Lower lobe of right lung (tissue), 2 donors: ENCODE measurements around the gene SARS2. TPM values are rescaled to one million over a fixed set of nuclear protein-coding genes. Genes with fewer than 3 reads are reported as not detected.

ENCODE experiments used
- ATAC-seq, 2 donors: fragments of 200-7000 bp; cut with Tn5 transposase; one replicate each; pipeline ENCODE4 v1.9.1; 2020 to 2022; ENCODE audit warnings: mild to moderate bottlenecking in 2 of 2, moderate library complexity in 2 of 2
- DNase-seq: peaks from one replicate; pipeline ENCODE4 v3.0.0-alpha.2; 2020
- H3K27ac ChIP-seq: fragments of 200-600 bp; one replicate; pipeline ENCODE4 v1.8.0; 2022
- H3K27me3 ChIP-seq: fragments of 200-600 bp; one replicate; pipeline ENCODE4 v1.8.0; 2022; ENCODE audit warnings: low read depth
- H3K36me3 ChIP-seq: fragments of 200-600 bp; one replicate; pipeline ENCODE4 v1.8.0; 2022; ENCODE audit warnings: mild to moderate bottlenecking
- H3K4me1 ChIP-seq: fragments of 200-600 bp; one replicate; pipeline ENCODE4 v1.8.0; 2022
- H3K4me3 ChIP-seq: fragments of 200-600 bp; one replicate; pipeline ENCODE4 v1.8.0; 2022; ENCODE audit warnings: mild to moderate bottlenecking
- H3K9me3 ChIP-seq: fragments of 200-600 bp; one replicate; pipeline ENCODE4 v1.8.0; 2022
- intact Hi-C: fragments of 100-400 bp; cut with DNase I; formaldehyde crosslinking; loops from one replicate; pipeline ENCODE4 v1.11.0; 2022
- total RNA-seq: library from RNA; stranded (reverse); fragmentation: NEBNext Ultra II Directional; extraction: Animal tissue kit (Norgen Biotek cat#: 25700); gene quantifications from one replicate; pipeline ENCODE4 v1.2.1, GENCODE V29; 2021
- TF ChIP-seq, protein P1 (sequence below): fragments of 200-600 bp; IDR thresholded peaks from one replicate; pipeline ENCODE4 v1.8.0; 2022; ENCODE audit warnings: antibody characterized with exemption, mild to moderate bottlenecking
- donor health status: DM: no; HTN: yes; CAD: no; lungs with severe emphysema.

The SARS2 gene
- total RNA-seq, 1 donor from 2014 or later: 21.0 TPM

DNA sequence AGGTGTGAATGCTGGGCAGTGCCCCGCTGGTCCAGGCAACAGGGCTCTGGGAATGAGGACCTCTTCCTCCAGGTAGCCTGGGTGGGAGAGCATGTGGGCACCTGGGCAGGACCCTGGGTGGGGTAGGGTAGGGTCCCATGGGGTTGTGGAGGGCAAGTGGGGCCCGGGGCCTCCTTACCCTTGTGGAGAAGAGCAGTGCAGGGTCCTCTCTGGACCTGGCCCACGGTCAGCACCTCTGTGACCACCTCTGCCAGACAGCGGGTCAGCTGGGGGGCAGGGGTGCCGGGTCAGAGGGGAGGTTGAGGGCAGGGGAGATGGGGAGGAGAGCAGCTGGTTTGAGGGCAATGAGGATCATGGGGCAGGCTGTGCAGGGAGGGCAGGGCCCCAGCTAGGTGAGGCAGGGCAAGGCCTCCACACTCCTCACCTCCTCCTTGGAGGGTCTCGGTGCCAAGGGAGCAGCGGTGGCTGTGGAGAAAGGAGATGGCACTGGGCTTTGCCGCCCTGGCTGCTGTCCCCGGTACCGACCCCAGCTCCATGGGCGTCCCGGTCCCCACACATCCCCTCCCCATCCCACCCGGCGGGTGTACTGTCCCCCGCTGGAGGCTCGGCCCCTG, 19.1 kb downstream of the SARS2 start:
- no peaks in the 10 kb centered on the region for H3K9me3 ChIP-seq
- H3K4me1 ChIP-seq: no peaks in the 10 kb centered on the region
- peak in 1 of 2 donors; percentile 7 for ATAC-seq
- TF ChIP-seq, protein P1, sequence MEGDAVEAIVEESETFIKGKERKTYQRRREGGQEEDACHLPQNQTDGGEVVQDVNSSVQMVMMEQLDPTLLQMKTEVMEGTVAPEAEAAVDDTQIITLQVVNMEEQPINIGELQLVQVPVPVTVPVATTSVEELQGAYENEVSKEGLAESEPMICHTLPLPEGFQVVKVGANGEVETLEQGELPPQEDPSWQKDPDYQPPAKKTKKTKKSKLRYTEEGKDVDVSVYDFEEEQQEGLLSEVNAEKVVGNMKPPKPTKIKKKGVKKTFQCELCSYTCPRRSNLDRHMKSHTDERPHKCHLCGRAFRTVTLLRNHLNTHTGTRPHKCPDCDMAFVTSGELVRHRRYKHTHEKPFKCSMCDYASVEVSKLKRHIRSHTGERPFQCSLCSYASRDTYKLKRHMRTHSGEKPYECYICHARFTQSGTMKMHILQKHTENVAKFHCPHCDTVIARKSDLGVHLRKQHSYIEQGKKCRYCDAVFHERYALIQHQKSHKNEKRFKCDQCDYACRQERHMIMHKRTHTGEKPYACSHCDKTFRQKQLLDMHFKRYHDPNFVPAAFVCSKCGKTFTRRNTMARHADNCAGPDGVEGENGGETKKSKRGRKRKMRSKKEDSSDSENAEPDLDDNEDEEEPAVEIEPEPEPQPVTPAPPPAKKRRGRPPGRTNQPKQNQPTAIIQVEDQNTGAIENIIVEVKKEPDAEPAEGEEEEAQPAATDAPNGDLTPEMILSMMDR: no peak
- no peak overlapping the region for H3K4me3 ChIP-seq
- H3K27ac ChIP-seq: no peak overlapping the region
- DNase-seq: no peak
- intact Hi-C loops: no loop called here
- peaks cover 13% of the 10 kb centered on the region for H3K27me3 ChIP-seq
- H3K36me3 ChIP-seq: peaks cover 28% of the 10 kb centered on the region

DNA sequence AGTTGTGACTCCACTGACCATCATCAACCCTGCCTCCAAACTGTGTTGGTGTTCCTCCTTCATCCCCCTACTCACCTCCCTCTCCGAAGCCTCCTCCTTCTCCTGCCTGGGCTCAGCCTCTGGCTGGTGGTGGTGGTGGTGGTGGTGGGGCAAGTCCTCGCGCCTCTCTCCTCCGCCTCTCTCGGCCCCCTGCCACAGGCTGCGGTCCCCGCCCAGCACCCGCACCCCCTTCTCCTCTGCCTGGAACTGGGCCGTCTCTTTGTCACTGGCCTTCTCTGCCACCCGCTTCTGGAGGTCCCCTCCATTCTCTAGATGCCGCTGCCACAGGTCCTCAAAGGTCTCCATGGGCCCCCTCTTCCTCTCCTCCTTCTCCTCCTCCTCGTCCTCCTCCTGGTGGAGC, 20.1 kb downstream of the SARS2 start:
- Histone ChIP-seq H3K27ac (no peak overlapping the region), H3K36me3 (peaks cover 36% of the 10 kb centered on the region), H3K4me1 (no peaks in the 10 kb centered on the region), H3K9me3 (no peaks in the 10 kb centered on the region), H3K4me3 (no peak overlapping the region), H3K27me3 (peaks cover 13% of the 10 kb centered on the region)
- TF ChIP-seq, protein P1: no peak
- ATAC-seq (no peak), DNase-seq (no peak)
- intact Hi-C loops: no loop called here

DNA sequence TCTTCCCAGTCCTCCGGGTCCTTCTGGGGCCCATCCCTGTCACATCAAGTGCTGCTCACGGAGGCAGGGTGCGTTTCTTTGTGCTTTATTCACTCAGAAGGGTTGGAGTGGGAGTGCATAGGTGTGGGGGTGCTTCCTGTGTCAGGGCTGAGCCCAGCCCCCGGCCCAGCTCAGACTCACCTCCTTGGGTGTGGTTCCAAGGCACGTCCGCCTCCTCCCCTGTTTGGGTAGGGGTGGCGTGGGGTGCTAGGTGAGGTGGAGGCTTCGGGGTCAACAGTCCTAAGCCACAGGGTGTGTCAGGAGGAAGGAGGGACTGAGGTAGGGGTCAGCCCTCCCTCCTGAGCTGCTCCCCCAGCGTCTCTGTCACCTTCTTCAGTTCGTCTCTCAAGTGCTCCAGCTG, 21.7 kb downstream of the SARS2 start:
- peaks cover 51% of the 10 kb centered on the region for H3K36me3 ChIP-seq
- no peak overlapping the region for H3K27ac ChIP-seq
- intact Hi-C loops: no loop called here
- TF ChIP-seq, protein P1: no peak
- no peaks in the 10 kb centered on the region for H3K4me1 ChIP-seq
- no peak for ATAC-seq
- H3K27me3 ChIP-seq: peaks cover 13% of the 10 kb centered on the region
- no peak for DNase-seq
- H3K9me3 ChIP-seq: no peaks in the 10 kb centered on the region
- H3K4me3 ChIP-seq: no peak overlapping the region

DNA sequence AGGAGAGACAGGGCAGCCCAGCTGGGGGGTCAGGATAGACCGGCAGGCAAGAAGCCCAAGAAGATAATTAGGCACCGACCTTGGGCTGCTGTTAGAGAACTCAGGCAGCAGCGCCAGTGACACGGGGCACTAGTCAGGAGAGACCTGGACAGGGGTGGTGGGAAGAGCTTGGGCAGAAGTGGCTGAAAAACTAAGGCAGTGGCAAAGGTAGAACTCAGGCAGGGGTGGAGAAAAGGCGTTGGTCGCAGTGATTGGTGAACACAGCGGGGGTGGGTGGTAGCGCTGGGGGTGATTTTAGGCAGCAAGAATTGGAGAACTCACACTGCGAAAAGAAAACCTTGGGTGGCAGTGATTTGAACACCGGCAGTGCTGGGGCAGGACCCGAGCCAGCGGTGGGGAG, 22.9 kb downstream of the SARS2 start:
- ATAC-seq: no peak
- H3K36me3 ChIP-seq: peaks cover 51% of the 10 kb centered on the region

DNA sequence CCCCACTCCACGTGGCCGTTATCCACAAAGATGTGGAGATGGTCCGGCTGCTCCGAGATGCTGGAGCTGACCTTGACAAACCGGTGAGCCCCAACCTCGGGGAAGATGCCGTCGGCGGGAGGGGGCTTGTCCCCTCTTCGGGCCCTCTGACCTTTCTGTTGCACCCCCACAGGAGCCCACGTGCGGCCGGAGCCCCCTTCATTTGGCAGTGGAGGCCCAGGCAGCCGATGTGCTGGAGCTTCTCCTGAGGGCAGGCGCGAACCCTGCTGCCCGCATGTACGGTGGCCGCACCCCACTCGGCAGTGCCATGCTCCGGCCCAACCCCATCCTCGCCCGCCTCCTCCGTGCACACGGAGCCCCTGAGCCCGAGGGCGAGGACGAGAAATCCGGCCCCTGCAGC, 23.3 kb downstream of the SARS2 start:
- Histone ChIP-seq H3K4me3 (no peak overlapping the region), H3K27ac (no peak overlapping the region), H3K9me3 (no peaks in the 10 kb centered on the region), H3K27me3 (peaks cover 12% of the 10 kb centered on the region), H3K36me3 (peaks cover 51% of the 10 kb centered on the region), H3K4me1 (no peaks in the 10 kb centered on the region)
- TF ChIP-seq, protein P1: no peak
- DNase-seq (no peak), ATAC-seq (peak in 1 of 2 donors; percentile 7)
- intact Hi-C loops: no loop called here

More for the DNA sequence above, 22.9 kb downstream of the SARS2 start:
- no peak for DNase-seq
- intact Hi-C loops: no loop called here
- no peaks in the 10 kb centered on the region for H3K9me3 ChIP-seq
- peaks cover 13% of the 10 kb centered on the region for H3K27me3 ChIP-seq
- H3K4me1 ChIP-seq: no peaks in the 10 kb centered on the region
- H3K4me3 ChIP-seq: no peak overlapping the region
- TF ChIP-seq, protein P1: no peak
- no peak overlapping the region for H3K27ac ChIP-seq
